Left cardiac atrium (tissue), 4 donors: Measurements from ENCODE around the gene DKK2. TPM values are rescaled to one million over a fixed set of nuclear protein-coding genes. Genes with fewer than 3 reads are reported as not detected.

Experiments
- ATAC-seq, 2 donors: fragments of 200-7000 bp; cut with Tn5 transposase; one replicate each; pipeline ENCODE4 v1.9.1; 2020; ENCODE audit warnings: mild to moderate bottlenecking in 2 of 2, moderate library complexity in 2 of 2
- DNase-seq: peaks from one replicate; pipeline ENCODE4 v3.0.0-alpha.2; 2020
- intact Hi-C, 2 donors: fragments of 100-400 bp; cut with DNase I; formaldehyde crosslinking; loops; one replicate each; pipeline versions ENCODE4 v1.14.1 to v1.15.1; 2022 to 2023
- total RNA-seq, 2 donors: library from RNA; stranded (reverse); fragmentation: NEBNext Ultra II Directional; extraction: Animal tissue kit (Norgen Biotek cat#: 25700); gene quantifications; one replicate each; pipeline ENCODE4 v1.2.1, GENCODE V29; 2021
- donor health status: DM: no; HTN: yes; CAD: no.
- donor health status: DM: no; HTN: yes; CAD: no; lungs with severe emphysema.
- donor health status: DM: yes; HTN: yes; CAD: no.
- donor health status: Dilated cardiomyopathy.

The DKK2 gene
- total RNA-seq, 2 donors from 2014 or later, result 0.88 to 3.7 TPM

- intact Hi-C loops, result no loop called here
- no peak for DNase-seq
- no peak for ATAC-seq
These were observed 8.7 kb downstream of the DKK2 start for GRCh38 chr4:107027379-107027778.

GRCh38 chr4:107018344-107018735 is 17.8 kb downstream of the DKK2 start:
- intact Hi-C loops, result no loop called here
- DNase-seq (no peak), ATAC-seq (no peak)

GRCh38 chr4:107017443-107018343 is 18.4 kb downstream of the DKK2 start:
- DNase-seq (no peak), ATAC-seq (no peak)
- intact Hi-C loops, result no loop called here

- intact Hi-C loops, result no loop called here
- DNase-seq (no peak), ATAC-seq (no peak)
These were observed 24.8 kb downstream of the DKK2 start for GRCh38 chr4:107011312-107011711.

- no peak for DNase-seq
- ATAC-seq, result no peak
- intact Hi-C loops, result no loop called here
These were observed 26.7 kb downstream of the DKK2 start for GRCh38 chr4:107009196-107009968.

- DNase-seq, result no peak
- ATAC-seq, result no peak
- intact Hi-C loops, result no loop called here
These were observed 28.0 kb downstream of the DKK2 start for GRCh38 chr4:107008115-107008514.

GRCh38 chr4:107006218-107006617 is 29.9 kb downstream of the DKK2 start:
- ATAC-seq (no peak), DNase-seq (no peak)
- intact Hi-C loops, result no loop called here

- ATAC-seq, result no peak
- intact Hi-C loops, result no loop called here
- DNase-seq, result no peak
These were observed 39.6 kb downstream of the DKK2 start for GRCh38 chr4:106996490-106996889.

GRCh38 chr4:106993827-106994226 is 42.3 kb downstream of the DKK2 start:
- DNase-seq (no peak), ATAC-seq (no peak)
- intact Hi-C loops, result no loop called here

- ATAC-seq (no peak), DNase-seq (no peak)
- intact Hi-C loops, result no loop called here
These were observed 48.8 kb downstream of the DKK2 start for GRCh38 chr4:106987311-106987710.

GRCh38 chr4:106986486-106986885 is 49.6 kb downstream of the DKK2 start:
- ATAC-seq, result no peak
- no peak for DNase-seq
- intact Hi-C loops, result no loop called here

- no peak for ATAC-seq
- no peak for DNase-seq
- intact Hi-C loops, result no loop called here
These were observed 50.3 kb downstream of the DKK2 start for GRCh38 chr4:106985830-106986229.

- ATAC-seq (no peak), DNase-seq (no peak)
- intact Hi-C loops, result no loop called here
These were observed 53.4 kb downstream of the DKK2 start for GRCh38 chr4:106982711-106983211.

- intact Hi-C loops, result no loop called here
- DNase-seq, result no peak
- no peak for ATAC-seq
These were observed 54.7 kb downstream of the DKK2 start for GRCh38 chr4:106981431-106981830.

GRCh38 chr4:106979476-106979875 is 56.6 kb downstream of the DKK2 start:
- no peak for ATAC-seq
- no peak for DNase-seq
- intact Hi-C loops, result no loop called here

GRCh38 chr4:106978046-106978774 is 57.9 kb downstream of the DKK2 start:
- intact Hi-C loops, result no loop called here
- DNase-seq (no peak), ATAC-seq (no peak)

- ATAC-seq (no peak), DNase-seq (no peak)
- intact Hi-C loops, result no loop called here
These were observed 64.5 kb downstream of the DKK2 start for GRCh38 chr4:106971636-106972035.

GRCh38 chr4:106967892-106968291 is 68.2 kb downstream of the DKK2 start:
- intact Hi-C loops, result no loop called here
- no peak for ATAC-seq
- DNase-seq, result no peak

GRCh38 chr4:106953036-106953705 is 82.9 kb downstream of the DKK2 start:
- intact Hi-C loops, result no loop called here
- ATAC-seq (no peak), DNase-seq (no peak)
